Liver (tissue), 9 donors: Measurements from ENCODE around the gene RNF19B. TPM values are rescaled to one million over a fixed set of nuclear protein-coding genes. Genes with fewer than 3 reads are reported as not detected.

Source experiments
- DNase-seq: peaks from one replicate; pipeline ENCODE4 v3.0.0-alpha.2; 2017; ENCODE audit warnings: low spot score
- H3K27ac ChIP-seq, 2 donors: one replicate each; pipeline ENCODE4 v1.7.0; 2013; ENCODE audit warnings: inconsistent platforms in 2 of 2, low read length in 2 of 2, control low read depth in 1 of 2, low read depth in 1 of 2, mild to moderate bottlenecking in 1 of 2
- H3K27me3 ChIP-seq, 4 donors: one replicate each; pipeline versions ENCODE4 v1.6.1 to v1.7.0; 2013; ENCODE audit warnings: low read length in 3 of 4, inconsistent platforms in 1 of 4, mild to moderate bottlenecking in 1 of 4, moderate library complexity in 1 of 4; ENCODE audit not compliant: control insufficient read depth in 4 of 4, insufficient read depth in 4 of 4
- H3K36me3 ChIP-seq, 4 donors: one replicate each; pipeline versions ENCODE4 v1.6.1 to v1.7.0; 2013; ENCODE audit warnings: low read length in 3 of 4, mild to moderate bottlenecking in 3 of 4, low read depth in 1 of 4, moderate library complexity in 1 of 4; ENCODE audit not compliant: control insufficient read depth in 4 of 4, insufficient read depth in 3 of 4
- H3K4me1 ChIP-seq, 4 donors: one replicate each; pipeline versions ENCODE4 v1.6.1 to v1.7.0; 2013; ENCODE audit warnings: low read length in 3 of 4, mild to moderate bottlenecking in 3 of 4, moderate library complexity in 1 of 4; ENCODE audit not compliant: control insufficient read depth in 4 of 4, insufficient read depth in 4 of 4
- H3K4me3 ChIP-seq, 3 donors: one replicate each; pipeline versions ENCODE4 v1.6.1 to v1.7.0; 2013; ENCODE audit warnings: low read length in 3 of 3, control low read depth in 1 of 3, low read depth in 1 of 3, mild to moderate bottlenecking in 1 of 3
- H3K9ac ChIP-seq, 2 donors: one replicate each; pipeline ENCODE4 v1.7.0; 2013; ENCODE audit warnings: low read length in 2 of 2, mild to moderate bottlenecking in 2 of 2, moderate library complexity in 2 of 2, control low read depth in 1 of 2, low read depth in 1 of 2
- H3K9me3 ChIP-seq, 4 donors: one replicate each; pipeline versions ENCODE4 v1.6.1 to v1.7.0; 2013; ENCODE audit warnings: low read length in 3 of 4; ENCODE audit not compliant: control insufficient read depth in 4 of 4
- ATF3 ChIP-seq: IDR thresholded peaks from 2 replicates; pipeline ENCODE4 v1.6.1; 2016; ENCODE audit warnings: antibody characterized with exemption
- CTCF ChIP-seq: fragments of 150-350 bp; IDR thresholded peaks from 2 replicates; pipeline ENCODE4 v1.5.1; 2017; ENCODE audit warnings: improper control_type of control experiment, low read depth, low read length; ENCODE audit not compliant: missing input control
- EGR1 ChIP-seq, 2 donors: IDR thresholded peaks; 2 replicates each; pipeline ENCODE4 v1.6.1; 2016 to 2018; ENCODE audit warnings: antibody characterized with exemption in 2 of 2, low read depth in 2 of 2
- FOXA2 ChIP-seq: IDR thresholded peaks from 2 replicates; pipeline ENCODE4 v1.6.1; 2016; ENCODE audit warnings: antibody characterized with exemption
- GABPA ChIP-seq, 2 donors: IDR thresholded peaks in 1 of 2; conservative IDR thresholded peaks in 1 of 2; 2 replicates each; pipeline ENCODE4 v1.6.1; 2016; ENCODE audit warnings: antibody characterized with exemption in 2 of 2, mild to moderate bottlenecking in 1 of 2, moderate library complexity in 1 of 2
- HNF4A ChIP-seq, 2 donors: conservative IDR thresholded peaks; 2 replicates each; pipeline ENCODE4 v1.6.1; 2016; ENCODE audit warnings: antibody characterized with exemption in 2 of 2, mild to moderate bottlenecking in 2 of 2
- HNF4G ChIP-seq: IDR thresholded peaks from 2 replicates; pipeline ENCODE4 v1.6.1; 2016; ENCODE audit warnings: antibody characterized with exemption
- JUND ChIP-seq, 2 donors: IDR thresholded peaks; 2 replicates each; pipeline ENCODE4 v1.6.1; 2016; ENCODE audit warnings: antibody characterized with exemption in 2 of 2
- MAX ChIP-seq: IDR thresholded peaks from 2 replicates; pipeline ENCODE4 v1.6.1; 2016; ENCODE audit warnings: antibody characterized with exemption
- REST ChIP-seq: IDR thresholded peaks from 2 replicates; pipeline ENCODE4 v1.6.1; 2016; ENCODE audit warnings: antibody characterized with exemption, mild to moderate bottlenecking
- TAF1 ChIP-seq: conservative IDR thresholded peaks from 2 replicates; pipeline ENCODE4 v1.6.1; 2016; ENCODE audit warnings: antibody characterized with exemption, mild to moderate bottlenecking
- ZBTB33 ChIP-seq: IDR thresholded peaks from 2 replicates; pipeline ENCODE4 v1.6.1; 2016; ENCODE audit warnings: antibody characterized with exemption
- WGBS: extraction: QIAGEN DNeasy Blood & Tissue Kit; methylation state at CpG from one replicate; pipeline ENCODE4 v1.1.7; 2013; 5-methylcytosine and 5-hydroxymethylcytosine counted together
- polyA plus RNA-seq, 2 donors: library from polyadenylated mRNA; stranded (reverse) in 1 of 2; unstranded in 1 of 2; fragments of 200-250 nt in 1 of 2; fragments of >200 nt in 1 of 2; fragmentation: Nextera tagmentation in 1 of 2; extraction: Ambion mirVana in 1 of 2; gene quantifications; one replicate each; pipeline versions ENCODE4 v1.2.1 to v1.2.3, GENCODE V29; 2013 to 2015
- total RNA-seq, 2 donors: library from RNA; depleted of rRNA; stranded (reverse); fragments of >200 nt; gene quantifications; one replicate each; pipeline ENCODE4 v1.2.3, GENCODE V29; 2014
- donor health status: healthy.
- donor health status: healthy.
- donor health status: healthy.
- donor health status: healthy.
- donor health status: healthy.

The RNF19B gene
- total and polyA plus RNA-seq, 4 donors, result 2.2 to 8.3 (median 5.0) TPM

- no peak for TF ChIP-seq CTCF
Observed at GRCh38 chr1:32918179-32918578, 46.4 kb downstream of the RNF19B start (continued).

- Histone ChIP-seq H3K9ac (no peak overlapping the region), H3K4me3 (no peak overlapping the region), H3K9me3 (no peaks in the 10 kb centered on the region), H3K4me1 (peaks cover 0 to 11% (median 6%) of the 10 kb centered on the region in 4 donors), H3K27me3 (no peaks in the 10 kb centered on the region), H3K27ac (no peak overlapping the region), H3K36me3 (no peaks in the 10 kb centered on the region)
- WGBS, result 80% methylated on average over 7 of the region's 7 CpGs
- no peak for DNase-seq
- TF ChIP-seq MAX, result no peak
- TF ChIP-seq FOXA2, result no peak
- no peak for TF ChIP-seq ZBTB33
- TF ChIP-seq ATF3, result no peak
- TF ChIP-seq EGR1 (IDR thresholded peaks at IDR 0.05; ENCODE audit: low read depth in 2 of 2), result no peak
- TF ChIP-seq HNF4A (conservative IDR thresholded peaks at IDR 0.05), result no peak
- TF ChIP-seq JUND (IDR thresholded peaks at IDR 0.05), result no peak
- TF ChIP-seq GABPA (IDR thresholded peaks at IDR 0.05 in 1 of 2, conservative IDR thresholded peaks at IDR 0.05 in 1 of 2), result no peak
Observed at GRCh38 chr1:32917521-32917920, 47.1 kb downstream of the RNF19B start.

- H3K27me3 ChIP-seq, result no peaks in the 10 kb centered on the region
- TF ChIP-seq HNF4G (no peak), REST (no peak), TAF1 (no peak), JUND (IDR thresholded peaks at IDR 0.05) (no peak)
- H3K4me3 ChIP-seq, result no peak overlapping the region
- H3K9ac ChIP-seq, result no peak overlapping the region
- 94% methylated on average over 12 of the region's 12 CpGs for WGBS
- H3K4me1 ChIP-seq, result peaks cover 0 to 7% (median 5%) of the 10 kb centered on the region in 4 donors
- DNase-seq, result no peak
- H3K27ac ChIP-seq, result no peak overlapping the region
- no peaks in the 10 kb centered on the region for H3K36me3 ChIP-seq
- no peaks in the 10 kb centered on the region for H3K9me3 ChIP-seq
Observed at GRCh38 chr1:32915766-32916706, 48.6 kb downstream of the RNF19B start.
